ENCODE measurements around the gene HMG20A.
"Not testable (repeated sequence)": the region's sequence is repeated elsewhere in the genome, so short reads cannot be mapped to it uniquely, and the experiment has no call there.

Gene HMG20A

DNA sequence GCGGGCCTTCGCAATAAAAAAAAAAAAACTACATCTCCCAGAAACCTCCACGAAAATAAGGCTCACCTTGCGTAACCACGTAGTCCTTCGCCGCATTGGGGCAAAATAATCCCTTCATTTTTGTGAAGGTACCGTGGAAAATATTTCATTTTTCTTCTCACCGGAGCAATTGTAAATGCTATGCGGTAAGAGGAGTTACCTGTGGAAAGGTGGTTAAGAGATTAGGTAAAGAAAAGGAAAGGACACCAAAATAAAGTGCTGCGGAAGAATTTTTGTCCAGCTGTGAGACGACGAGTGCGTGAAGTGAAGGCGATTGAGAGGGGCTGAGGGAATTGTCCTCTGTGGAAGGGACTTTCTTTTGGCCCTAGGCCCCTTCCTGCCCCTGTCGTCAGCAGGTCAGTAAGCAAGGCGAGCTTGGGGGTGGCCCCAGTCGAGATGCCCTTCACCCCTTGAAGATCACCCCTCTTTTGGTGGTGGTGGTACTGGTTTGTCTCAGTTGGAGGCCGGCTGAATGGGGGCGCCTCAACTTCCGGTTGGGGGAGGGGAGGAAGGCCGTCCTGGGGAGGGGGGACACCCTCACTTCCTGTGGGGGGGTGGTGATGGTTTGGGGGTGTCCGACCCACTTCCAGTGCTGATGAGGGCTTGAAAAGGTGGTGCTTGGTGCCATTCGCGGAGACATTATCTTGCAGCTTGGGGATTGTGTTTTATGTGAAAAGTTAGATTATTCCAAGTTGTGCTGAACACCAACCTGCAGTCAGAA is at the start of gene HMG20A:
Gene HMG20A, plus strand, starts transcription at position 279 of the 760 bp plus-strand sequence. CDS start 37,520 bp downstream, outside the sequence.
- peak; percentile 80 to 96 for DNase-seq

DNA sequence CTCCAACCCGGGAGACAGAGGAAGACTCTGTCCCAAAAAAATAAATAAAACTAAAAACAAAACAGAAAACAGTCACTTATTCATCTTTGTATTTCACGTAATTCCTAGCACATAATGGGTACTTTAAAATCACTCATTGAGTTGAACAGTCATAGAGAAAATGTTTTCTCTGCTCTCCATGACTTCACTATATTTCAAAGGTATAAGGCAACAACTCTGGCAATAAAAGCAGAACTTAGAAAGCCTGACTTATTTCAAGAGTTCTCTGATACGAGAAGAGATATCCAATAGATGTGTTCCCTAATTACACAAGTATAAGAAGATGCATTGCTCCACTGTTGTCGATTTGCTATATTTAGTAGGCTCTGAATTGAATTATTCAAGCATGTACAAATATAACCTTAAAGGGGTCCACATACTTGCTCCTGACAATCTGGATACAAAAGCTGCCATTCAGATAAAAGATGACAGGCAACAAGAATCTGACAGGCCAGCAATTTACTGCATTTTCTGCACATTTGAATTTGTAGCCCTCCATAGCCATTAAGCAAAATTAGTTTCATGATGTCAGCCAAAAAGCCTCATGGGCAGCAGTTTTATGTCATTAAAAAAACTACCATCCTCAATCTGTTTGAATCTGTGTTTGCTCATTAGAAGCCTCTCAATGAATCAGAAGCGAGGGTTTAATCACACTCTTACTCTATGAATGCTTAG is 48.7 kb upstream of the HMG20A start:
- no peak for DNase-seq

DNA sequence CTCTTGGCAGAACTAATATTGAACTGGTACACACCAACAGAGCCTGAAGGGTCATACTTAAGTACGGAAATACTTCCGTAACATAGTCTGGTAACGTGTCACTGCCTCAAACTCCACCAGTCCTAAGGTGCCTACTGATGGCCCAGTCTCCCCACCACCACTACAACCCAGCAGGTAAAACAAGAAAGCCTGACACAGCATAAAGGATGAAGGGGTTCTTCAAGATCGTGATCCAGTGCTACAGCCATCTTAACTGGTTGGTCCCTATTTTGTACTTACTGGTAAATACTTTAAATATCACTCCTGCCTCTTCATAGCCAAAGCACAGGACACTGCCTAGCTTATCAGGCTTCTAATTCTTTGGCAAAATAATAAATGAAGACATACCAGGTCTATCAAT is 47.2 kb upstream of the HMG20A start:
- DNase-seq: no peak

DNA sequence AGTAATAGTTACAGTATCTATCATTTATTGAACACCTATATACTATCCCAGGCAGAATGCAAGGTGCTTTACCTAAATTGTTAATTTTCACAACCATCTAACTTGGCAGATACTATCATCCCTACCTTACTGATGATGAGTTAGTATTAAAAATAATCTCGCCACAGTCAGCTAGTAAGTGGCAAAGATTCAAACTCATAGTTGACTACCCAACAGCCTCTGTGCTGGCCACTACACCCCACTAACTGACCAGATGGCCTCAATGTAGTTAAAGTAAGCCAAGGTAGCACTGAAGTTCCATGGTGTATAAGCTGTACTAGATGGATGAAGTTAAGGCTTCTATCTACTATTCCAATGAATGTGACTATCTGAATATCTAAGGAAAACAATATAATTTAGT is 45.6 kb upstream of the HMG20A start:
- DNase-seq: no peak

DNA sequence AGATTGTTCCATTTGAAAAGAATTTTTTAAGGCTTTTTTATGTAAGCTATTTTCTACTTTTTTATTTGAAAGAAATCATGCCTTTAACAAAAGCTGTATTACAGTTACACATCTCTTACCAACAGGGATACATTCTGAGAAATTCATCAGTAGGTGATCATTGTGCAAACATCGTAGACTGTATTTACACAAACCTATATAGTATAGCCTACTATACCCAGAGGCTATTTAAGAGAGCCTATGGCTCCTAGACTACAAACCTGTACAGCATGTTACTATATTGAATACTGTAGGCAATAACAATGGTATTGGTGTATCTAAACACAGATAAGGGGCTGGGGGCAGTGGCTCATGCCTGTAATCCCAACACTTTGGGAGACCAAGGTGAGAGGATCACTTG is 43.9 kb upstream of the HMG20A start:
- no peak for DNase-seq

DNA sequence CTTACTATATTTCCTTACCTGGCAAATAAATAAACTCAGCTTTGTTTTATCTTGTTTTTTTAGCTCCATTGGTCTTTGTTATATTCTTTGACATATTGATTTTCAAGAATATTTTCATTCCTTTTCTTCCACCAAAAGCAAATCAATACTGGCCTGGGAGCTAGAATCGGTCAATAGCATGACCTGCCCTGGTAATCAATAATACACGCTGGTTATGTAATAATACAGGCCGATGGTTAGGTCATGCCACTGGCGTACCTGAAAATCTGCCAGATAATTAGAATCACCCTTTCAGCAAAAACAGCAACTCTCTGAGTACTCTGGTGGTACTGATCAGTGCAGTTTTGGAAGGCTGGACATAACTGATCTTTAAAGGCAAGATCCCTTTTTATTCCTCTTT is 40.7 kb upstream of the HMG20A start:
- no peak for DNase-seq

DNA sequence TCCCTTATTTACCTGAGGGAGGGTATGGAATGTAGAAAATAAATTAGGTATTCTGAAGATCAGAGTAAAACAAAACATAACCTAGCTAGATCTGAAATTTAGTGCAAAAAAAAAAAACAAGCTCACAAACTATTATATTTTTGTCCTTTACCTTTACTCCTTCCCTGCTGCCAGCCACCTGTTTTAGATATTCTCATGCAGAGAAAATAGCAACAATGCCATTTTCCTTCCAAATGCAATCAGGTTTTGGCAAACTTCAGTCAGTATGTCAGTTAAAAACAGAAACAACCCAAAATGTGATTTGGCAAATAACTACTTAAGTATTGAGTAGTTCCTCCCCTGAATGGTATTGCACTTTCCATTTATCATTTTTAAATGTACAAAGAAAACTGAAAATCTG is 36.6 kb upstream of the HMG20A start:
- DNase-seq: no peak

DNA sequence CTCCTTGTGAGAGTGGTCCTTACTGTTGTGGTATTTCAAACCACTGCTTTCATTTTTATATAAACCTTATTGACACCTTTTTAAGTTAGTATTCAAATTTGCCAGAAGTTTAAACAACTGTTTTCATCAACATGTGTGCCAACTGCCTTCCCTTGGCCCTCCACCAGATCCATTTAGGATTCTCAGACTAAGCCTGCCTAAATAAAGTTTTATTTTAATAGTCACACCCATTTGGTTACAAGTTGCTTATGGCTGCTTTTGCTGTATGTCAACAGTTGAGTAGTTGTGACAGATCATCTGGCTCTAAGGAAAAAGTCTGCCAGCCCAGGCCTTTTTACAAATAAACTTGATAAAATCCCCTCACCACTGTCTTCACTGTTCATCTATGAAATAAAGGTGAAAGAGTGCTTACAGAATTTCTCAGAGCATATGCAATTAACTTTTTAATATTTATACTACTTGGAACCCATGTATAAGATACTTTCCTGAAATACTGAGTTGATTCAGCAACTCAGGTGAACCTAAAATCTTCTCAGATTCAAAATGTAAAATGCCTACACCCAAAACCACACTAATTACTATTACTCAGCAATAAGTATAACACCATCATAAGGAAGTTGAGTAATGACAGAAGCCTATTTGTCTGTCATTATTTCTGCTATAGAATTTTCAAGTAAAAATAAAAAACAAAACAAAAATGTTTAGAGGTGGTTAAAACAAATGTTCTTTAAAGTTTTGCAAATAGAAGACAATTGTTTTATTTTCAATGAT is 35.9 kb upstream of the HMG20A start:
- no peak for DNase-seq

DNA sequence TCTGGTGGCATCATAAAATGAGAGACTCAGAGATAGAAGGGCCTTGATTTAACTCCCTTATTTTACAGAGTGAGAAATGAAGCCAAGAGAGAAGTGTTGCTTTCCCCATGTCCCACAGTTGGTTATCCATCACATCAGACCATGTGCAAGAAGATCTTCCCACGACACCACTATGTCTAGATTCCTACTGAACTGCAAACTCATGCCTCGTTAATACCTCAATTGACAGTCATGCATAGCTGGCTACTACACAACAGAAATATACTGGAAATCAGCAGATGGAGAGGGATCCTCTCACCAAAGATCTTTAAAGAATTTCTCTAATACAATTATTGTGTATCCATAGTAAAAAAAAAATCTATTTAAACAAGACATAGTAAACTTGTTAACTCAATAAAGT is 34.1 kb upstream of the HMG20A start:
- no peak for DNase-seq

DNA sequence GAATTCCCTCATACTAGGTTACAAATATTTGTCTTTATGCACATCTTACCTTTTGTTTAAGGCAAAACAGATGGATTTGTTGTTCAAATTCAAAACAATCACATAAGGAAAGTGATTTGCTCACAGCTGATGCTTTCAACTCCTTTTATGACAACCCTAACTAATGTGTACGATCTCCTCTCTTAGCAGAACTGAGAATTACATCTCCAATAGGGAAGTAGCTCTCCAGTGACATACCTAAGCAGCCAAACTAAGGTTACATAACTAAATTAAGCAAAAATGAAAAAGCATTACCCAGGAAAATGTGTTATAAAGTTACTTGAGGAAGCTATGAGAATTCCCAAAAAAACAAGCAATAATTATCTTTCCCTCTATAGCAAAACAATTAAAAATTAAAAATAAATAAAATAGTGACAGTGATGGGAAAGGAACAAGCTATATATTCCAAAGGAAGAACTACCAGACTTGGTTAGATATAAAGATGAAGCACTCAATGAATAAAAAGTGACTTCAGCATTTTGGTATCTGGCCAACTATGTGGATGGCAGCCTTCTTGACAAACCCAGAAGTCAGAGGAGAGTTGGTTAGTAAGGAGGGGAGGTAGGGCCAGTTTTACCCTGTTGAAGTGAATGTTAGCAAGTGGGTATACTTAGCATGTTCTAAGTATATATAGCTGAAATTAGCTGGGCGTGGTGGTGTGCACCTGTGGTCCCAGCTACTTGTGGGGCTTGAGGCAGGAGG is 33.2 kb upstream of the HMG20A start:
- no peak for DNase-seq

DNA sequence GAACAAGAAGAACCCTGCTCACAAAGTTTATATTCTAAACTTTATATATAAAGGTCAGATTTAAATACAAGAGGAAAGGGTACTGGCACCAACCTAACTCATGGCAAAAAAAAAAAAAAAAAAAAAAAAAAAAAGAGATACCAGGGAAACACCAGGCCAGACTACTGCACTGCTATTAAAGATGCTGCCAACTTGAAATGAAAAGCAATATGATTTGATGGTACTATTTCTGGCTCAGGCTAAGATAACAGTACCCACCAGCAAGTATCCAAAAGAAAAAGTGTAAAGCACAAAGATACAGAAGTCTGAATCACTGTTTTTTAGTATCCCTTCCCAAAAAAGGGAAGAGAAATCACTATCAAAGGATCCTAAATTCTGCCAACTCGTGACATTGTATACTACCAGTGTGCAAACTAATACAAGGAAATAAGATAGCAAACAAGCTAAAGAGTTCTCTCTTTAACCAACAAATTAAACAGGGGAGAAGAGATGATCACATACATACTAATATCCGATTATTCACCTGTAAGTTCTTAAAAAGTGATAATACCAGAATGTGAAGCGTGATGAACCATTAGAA is 29.2 kb upstream of the HMG20A start:
- no peak for DNase-seq

DNA sequence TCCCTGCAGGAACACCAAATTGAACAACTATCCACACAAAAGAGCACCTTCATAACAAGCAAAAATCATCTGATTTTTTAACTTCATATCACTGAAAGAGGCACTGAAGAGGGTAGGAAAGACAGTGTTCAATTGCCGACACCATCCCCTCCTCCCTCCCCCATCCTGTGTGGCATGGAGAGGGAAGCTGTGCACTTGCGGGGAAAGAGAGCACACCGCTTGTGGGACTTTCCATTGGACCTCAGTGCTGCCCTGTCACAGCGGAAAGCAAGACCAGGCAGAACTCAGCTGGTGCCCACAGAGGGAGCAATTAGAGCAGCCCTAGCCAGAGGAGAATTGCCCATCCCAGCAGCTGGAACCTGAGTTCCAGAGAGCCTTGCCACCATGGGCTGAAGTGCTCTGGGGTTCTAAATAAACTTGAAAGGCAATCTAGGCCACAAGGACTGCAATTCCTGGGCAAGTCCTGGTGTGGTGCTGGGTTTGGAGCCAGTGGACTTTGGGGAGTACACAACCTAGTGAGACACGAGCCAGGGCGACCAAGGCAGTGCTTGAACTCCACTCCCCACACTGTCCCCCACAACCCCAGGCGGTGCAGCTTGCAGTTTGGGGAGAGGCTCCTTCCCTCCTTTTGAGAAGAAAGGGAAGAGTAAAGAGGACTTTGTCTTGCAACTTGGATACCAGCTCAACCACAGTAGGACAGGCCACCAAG is 27.8 kb upstream of the HMG20A start:
- DNase-seq: no peak

DNA sequence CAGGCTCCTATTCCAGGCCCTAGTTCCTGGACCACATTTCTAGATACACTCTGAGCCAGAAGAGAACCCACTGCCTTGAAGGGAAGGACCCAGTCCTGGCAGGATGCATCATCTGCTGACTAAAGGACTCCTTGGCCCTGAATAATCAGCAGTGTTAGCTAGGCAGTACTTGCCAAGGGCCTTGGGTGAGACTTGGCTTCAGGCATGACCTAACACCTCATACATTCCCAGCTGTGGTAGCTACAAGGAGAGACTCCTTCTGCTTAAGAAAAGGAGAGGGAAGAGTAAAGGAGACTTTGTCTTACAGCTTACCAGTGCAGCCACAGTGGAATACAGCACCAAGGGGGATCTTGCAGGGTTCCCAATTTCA is 27.2 kb upstream of the HMG20A start:
- DNase-seq: no peak

DNA sequence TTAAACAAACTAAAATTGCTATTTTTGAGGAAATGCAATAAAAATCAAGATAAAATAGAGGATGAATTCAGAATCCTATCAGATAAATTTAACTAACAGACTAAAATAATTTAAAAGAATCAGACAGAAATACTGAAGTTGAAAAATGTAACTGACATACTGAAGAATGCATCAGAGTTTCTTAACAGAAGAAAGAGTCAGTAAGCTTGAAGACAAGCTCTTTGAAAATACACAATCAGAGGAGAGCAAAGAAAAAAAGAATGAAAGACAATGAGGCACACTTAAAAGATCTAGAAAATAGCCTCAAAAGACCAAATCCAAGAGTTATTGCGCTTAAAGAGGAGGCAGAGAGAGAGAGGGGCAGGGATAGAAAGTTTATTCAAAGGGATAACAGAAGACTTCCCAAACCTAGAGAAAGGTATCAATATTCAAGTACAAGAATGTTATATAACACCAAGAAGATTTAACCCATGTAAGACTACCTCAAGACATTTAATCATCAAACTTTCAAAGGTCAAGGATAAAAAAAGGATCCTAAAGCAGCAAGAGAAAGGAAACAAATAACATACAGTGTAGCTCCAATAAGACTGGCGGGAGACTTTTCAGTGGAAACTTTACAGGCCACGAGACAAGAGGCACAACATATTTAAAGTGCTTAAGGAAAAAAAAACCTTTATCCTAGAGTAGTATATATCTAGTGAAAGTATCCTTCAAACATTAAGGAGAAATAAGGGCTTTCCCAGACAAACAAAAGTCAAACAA is 25.5 kb upstream of the HMG20A start:
- DNase-seq: no peak

DNA sequence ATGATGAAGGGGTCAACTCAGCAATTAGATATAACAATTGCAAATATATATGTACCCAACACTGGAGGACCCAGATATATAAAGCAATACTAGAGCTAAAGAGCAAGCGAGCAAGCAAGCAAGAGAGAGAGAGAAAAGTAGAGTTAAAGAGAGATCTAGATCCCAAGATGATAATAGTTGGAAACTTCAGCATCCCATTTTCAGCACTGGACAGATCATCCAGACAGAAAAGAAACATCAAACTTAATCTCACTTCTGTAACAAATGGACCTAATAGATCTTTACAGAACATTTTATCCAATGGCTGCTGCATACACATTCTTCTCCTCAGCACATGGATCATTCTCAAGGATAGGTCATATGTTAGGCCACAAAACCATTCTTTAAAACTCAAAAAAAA is 24.0 kb upstream of the HMG20A start:
- no peak for DNase-seq

DNA sequence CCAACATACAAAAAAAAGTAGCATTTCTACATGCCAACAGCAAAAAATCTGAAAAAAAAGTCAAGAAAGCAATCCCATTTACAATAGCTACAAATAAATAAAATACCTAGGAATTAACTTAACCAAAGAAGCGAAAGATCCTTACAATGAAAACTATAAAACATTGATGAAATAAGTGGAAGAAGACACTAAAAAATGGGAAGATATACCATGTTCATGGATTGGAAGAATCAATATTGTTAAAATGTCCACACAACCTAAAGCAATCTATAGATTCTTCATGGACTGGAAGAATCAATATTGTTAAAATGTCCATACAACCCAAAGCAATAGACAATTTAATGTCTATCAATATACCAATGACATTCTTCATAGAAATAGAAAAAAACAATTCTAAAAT is 21.8 kb upstream of the HMG20A start:
- no peak for DNase-seq

DNA sequence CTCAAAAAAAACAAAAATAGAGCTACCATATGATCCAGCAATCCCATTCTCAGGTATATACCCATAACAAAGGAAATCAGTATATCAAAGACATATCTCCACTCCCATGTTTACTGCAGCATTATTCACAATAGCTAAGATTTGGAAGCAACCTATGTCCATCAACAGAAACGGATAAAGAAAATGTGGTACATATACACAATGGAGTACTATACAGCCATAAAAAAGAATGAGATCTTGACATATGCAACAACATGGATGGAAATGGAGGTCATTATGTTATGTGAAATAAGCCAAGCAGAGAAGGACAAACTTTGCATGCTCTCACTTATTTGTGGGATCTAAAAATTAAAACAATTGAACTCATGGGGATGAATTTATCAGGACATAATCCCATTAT is 20.4 kb upstream of the HMG20A start:
- DNase-seq: no peak

DNA sequence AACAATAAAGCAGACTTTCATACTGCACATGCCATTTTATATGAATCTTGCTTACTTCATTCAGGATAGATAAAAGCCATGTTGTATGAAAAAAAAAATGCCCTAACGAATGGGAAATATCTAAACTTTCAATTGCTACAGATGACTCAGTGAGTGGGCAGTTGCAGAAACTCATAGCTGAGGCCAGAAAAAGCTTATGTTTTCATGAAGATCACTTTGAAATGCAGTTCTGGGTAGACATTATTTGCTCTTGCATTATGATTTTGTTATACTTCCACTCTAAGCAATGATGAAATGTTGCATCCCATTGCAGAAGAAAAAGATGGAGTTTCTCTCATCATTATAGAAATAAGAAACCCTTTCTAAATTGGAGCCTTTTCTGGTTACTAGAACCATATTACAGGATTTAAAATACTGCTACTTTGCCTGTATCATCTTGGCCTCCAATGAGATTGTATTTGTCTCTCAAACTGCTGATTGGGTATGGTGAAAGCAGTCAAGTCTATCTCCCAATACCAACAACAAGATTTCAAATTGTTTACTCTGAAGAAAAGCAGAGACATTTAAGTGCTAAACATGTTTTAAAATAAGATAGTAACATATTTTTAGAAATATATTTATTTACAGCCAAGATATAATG is 17.8 kb upstream of the HMG20A start:
- DNase-seq: no peak

DNA sequence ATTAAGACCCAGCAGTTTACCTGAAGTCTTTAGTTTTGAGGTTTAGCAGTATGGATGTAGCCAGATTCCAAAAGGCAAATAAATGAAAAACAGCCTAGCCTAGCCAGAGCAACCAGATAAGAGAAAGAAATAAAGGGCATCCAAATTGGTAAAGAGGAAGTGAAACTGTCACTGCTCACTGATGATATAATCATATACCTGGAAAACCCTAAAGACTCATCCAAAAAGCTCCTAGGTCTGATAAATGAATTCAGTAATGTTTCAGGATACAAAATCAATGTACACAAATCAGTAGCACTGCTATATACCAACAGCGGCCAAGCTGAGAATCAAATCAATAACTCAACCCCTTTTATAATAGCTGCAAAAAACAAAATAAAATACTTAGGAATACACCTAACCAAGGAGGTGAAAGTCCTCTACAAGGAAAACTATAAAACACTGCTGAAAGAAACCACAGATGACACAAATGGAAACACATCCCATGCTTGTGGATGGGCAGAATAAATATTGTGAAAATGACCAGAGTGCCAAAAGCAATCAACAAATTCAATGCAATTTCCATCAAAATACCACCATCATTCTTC is 14.4 kb upstream of the HMG20A start:
- DNase-seq: not testable (repeated sequence)

DNA sequence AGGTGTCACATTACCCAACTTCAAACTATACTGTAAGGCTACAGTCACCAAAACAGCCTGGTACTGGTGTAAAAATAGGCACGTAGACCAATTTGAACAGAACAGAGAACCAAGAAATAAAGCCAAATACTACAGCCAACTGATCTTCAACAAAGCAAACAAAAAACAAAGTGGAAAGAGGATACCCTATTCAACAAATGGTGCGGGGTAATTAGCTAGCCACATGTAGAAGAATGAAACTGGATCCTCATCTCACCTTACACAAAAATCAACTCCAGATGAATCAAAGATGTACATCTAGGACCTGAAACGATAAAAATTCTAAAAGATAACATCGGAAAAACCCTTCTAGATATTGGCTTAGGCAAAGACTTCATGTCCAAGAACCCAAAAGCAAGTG is 13.8 kb upstream of the HMG20A start:
- DNase-seq: no peak

Data from SW 1271 (cell line).